GM18867 (cell line): ENCODE results near the gene DDO.

ENCODE experiments used
- ATAC-seq: cut with Tn5 transposase; IDR thresholded peaks from one replicate; pipeline ENCODE4 v1.9.1; 2021; ENCODE audit warnings: mild to moderate bottlenecking, moderate library complexity; ENCODE audit not compliant: unreplicated experiment

The DDO gene

DNA sequence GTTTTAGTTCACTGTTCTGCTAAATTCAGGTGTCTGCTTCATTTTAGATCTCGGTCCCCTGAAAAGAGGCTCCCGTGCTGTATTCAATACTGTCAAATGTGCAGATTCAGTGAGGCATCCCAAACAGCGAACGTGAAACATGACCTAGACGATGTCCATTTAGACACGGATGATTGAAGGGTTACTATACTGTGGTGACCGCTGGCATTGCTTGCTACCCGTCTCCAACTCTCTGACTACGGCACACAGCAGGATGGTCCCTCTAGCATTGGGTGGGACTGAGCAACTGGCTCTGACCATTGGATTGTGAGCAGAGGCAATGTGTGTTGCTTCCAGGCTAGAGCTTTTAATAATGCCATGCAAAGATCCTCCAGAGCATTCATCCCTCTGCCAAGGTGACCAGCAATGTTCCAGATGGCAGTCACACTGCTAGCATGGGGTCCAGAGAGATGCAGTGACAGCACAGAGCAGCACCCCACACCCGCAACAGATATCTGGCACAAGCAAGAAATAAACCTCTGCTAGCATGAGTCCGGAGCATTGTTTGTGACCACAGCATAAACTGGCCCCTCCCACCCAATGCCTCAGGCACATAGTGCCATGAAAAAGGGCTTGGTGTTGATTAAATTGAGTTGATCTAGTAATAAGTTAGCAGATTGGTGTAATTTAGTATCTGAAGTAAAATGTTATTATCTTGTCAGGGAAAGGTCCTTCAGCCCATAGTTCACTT is 66.2 kb downstream of the DDO start:
- no peak for ATAC-seq

- no peak for ATAC-seq
These were observed 70.3 kb downstream of the DDO start for GRCh38 chr6:110345025-110345424.

- no peak for ATAC-seq
These were observed 72.6 kb downstream of the DDO start for GRCh38 chr6:110342759-110343158.
